Esophagus muscularis mucosa (tissue), 4 donors: ENCODE measurements around the gene PPIF. TPM values are rescaled to one million over a fixed set of nuclear protein-coding genes. Genes with fewer than 3 reads are reported as not detected.

ENCODE experiments used
- DNase-seq: peaks from one replicate; pipeline ENCODE4 v3.0.0-alpha.2; 2017; ENCODE audit errors: extremely low spot score
- H3K27ac ChIP-seq, 4 donors: fragments of 200-600 bp; sonication (generic); replicated peaks in 1 of 4; 1 replicate in 3 of 4; 2 replicates in 1 of 4; pipeline ENCODE4 v1.5.1; 2016 to 2019; ENCODE audit warnings: mild to moderate bottlenecking in 1 of 4
- H3K27me3 ChIP-seq, 4 donors: fragments of 200-600 bp; sonication (generic); one replicate each; pipeline versions ENCODE4 v1.5.1 to v1.6.0; 2016 to 2019
- H3K36me3 ChIP-seq, 4 donors: fragments of 200-600 bp; sonication (generic); one replicate each; pipeline ENCODE4 v1.5.1; 2016 to 2019
- H3K4me1 ChIP-seq, 4 donors: fragments of 200-600 bp; sonication (generic); one replicate each; pipeline ENCODE4 v1.5.1; 2016 to 2019
- H3K4me3 ChIP-seq, 4 donors: fragments of 200-600 bp; sonication (generic); 1 replicate in 2 of 4; 2 replicates in 2 of 4; pipeline ENCODE4 v1.5.1; 2016 to 2019; ENCODE audit warnings: mild to moderate bottlenecking in 4 of 4, moderate library complexity in 1 of 4
- H3K9me3 ChIP-seq, 4 donors: fragments of 200-600 bp; sonication (generic); 1 replicate in 3 of 4; 2 replicates in 1 of 4; pipeline ENCODE4 v1.5.1; 2016 to 2019
- EP300 ChIP-seq: sonication (generic); formaldehyde crosslinking; IDR thresholded peaks from one replicate; pipeline ENCODE4 v1.6.1; 2017; ENCODE audit warnings: antibody characterized with exemption
- POLR2A ChIP-seq: fragments of 450-650 bp; IDR thresholded peaks from one replicate; pipeline ENCODE4 v1.6.1; 2017; ENCODE audit warnings: antibody characterized with exemption, moderate library complexity, mild to moderate bottlenecking, low read depth
- POLR2AphosphoS5 ChIP-seq, 2 donors: sonication (generic); formaldehyde crosslinking; IDR thresholded peaks; one replicate each; pipeline ENCODE4 v1.6.1; 2017; ENCODE audit warnings: antibody characterized with exemption in 2 of 2
- WGBS: methylation state at CpG from one replicate; pipeline ENCODE4 v1.1.5; 2018; 5-methylcytosine and 5-hydroxymethylcytosine counted together
- intact Hi-C: fragments of 100-400 bp; cut with DNase I; formaldehyde crosslinking; loops from one replicate; pipeline ENCODE4 v1.15.1; 2023
- total RNA-seq, 4 donors: library from RNA; depleted of rRNA; stranded (reverse); fragments of >200 nt; gene quantifications; one replicate each; pipeline versions ENCODE4 v1.1.0 to v1.2.1, GENCODE V29; 2016
- TF ChIP-seq, protein P1 (sequence below), 3 experiments: fragments of 200-600 bp in 2 of 3; fragments of 450-650 bp in 1 of 3; sonication (generic) in 2 of 3; IDR thresholded peaks; one replicate each; pipeline ENCODE4 v1.5.1; 2017 to 2019; ENCODE audit warnings: antibody characterized with exemption in 3 of 3, mild to moderate bottlenecking in 2 of 3, moderate library complexity in 1 of 3

PPIF gene
- total RNA-seq, 4 donors from 2014 or later = 19.5 to 42.2 (median 24.4) TPM

DNA sequence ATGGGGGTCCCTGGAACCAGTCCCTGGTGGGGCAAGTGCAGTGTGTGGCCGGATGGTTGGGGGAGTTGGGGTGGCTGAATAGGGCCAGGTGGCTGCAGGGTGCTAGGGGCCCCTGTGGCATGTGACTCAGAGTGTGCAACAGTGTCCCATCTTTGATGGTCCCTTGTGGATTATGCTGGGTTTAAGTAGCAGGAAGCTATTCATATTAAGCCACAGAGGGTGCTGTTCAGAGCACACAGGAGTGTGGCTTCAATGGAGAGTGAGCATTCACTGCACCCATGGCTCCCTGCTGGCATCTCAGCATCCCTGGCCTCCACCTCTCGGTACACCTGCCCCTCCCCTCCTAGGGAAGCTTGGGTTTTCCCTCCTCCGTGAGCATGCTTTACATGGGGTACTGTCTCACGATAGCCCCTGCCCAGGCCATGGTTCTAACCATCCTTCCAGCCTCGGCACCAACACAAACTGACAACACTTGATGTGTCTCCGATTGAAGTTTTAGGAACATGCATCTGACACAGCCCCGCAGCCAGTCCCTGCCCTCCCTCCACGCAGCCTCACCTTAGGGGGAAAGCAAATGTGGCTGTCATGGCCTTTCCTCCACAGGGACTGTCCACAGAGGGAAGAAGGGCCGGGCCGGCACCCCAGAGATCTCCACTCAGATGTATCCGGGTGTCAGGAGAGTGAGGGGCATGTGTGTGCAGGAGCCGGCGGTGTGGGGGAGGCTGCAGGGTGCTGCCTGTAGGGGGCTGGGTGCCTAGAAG lies 30.4 kb upstream of the PPIF start:
- H3K27ac ChIP-seq = no peak overlapping the region

GRCh38 chr10:79318369-79318768 lies 28.9 kb upstream of the PPIF start:
- Histone ChIP-seq H3K36me3 (peaks cover 5 to 27% (median 18%) of the 10 kb centered on the region in 4 donors), H3K27me3 (no peaks in the 10 kb centered on the region), H3K27ac (no peak overlapping the region), H3K4me1 (peaks cover 8 to 19% (median 18%) of the 10 kb centered on the region in 4 donors), H3K9me3 (no peaks in the 10 kb centered on the region), H3K4me3 (no peak overlapping the region)
- no peak for DNase-seq
- intact Hi-C loops = no loop called here
- WGBS = 95% methylated on average over 5 of the region's 5 CpGs
- TF ChIP-seq POLR2AphosphoS5 (IDR thresholded peaks at IDR 0.05) = no peak
- no peak for TF ChIP-seq POLR2A
- no peak for TF ChIP-seq EP300
- TF ChIP-seq, protein P1, sequence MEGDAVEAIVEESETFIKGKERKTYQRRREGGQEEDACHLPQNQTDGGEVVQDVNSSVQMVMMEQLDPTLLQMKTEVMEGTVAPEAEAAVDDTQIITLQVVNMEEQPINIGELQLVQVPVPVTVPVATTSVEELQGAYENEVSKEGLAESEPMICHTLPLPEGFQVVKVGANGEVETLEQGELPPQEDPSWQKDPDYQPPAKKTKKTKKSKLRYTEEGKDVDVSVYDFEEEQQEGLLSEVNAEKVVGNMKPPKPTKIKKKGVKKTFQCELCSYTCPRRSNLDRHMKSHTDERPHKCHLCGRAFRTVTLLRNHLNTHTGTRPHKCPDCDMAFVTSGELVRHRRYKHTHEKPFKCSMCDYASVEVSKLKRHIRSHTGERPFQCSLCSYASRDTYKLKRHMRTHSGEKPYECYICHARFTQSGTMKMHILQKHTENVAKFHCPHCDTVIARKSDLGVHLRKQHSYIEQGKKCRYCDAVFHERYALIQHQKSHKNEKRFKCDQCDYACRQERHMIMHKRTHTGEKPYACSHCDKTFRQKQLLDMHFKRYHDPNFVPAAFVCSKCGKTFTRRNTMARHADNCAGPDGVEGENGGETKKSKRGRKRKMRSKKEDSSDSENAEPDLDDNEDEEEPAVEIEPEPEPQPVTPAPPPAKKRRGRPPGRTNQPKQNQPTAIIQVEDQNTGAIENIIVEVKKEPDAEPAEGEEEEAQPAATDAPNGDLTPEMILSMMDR (IDR thresholded peaks at IDR 0.05) = no peak

More for the DNA sequence above, 30.4 kb upstream of the PPIF start:
- Histone ChIP-seq H3K4me1 (peaks cover 8 to 19% (median 18%) of the 10 kb centered on the region in 4 donors), H3K9me3 (no peaks in the 10 kb centered on the region), H3K4me3 (no peak overlapping the region), H3K27me3 (no peaks in the 10 kb centered on the region), H3K36me3 (peaks cover 17 to 42% (median 33%) of the 10 kb centered on the region in 4 donors)
- TF ChIP-seq EP300 = no peak
- no peak for TF ChIP-seq POLR2A
- no peak for TF ChIP-seq POLR2AphosphoS5 (IDR thresholded peaks at IDR 0.05)
- TF ChIP-seq, protein P1 (IDR thresholded peaks at IDR 0.05) = no peak
- DNase-seq = no peak
- 46% methylated on average over 10 of the region's 13 CpGs for WGBS
- intact Hi-C loops = no loop called here

GRCh38 chr10:79319115-79319771 lies 28.0 kb upstream of the PPIF start:
- no peak for TF ChIP-seq POLR2AphosphoS5 (IDR thresholded peaks at IDR 0.05)
- TF ChIP-seq, protein P1 (IDR thresholded peaks at IDR 0.05) = no peak
- no peak for TF ChIP-seq POLR2A
- no peak for DNase-seq
- no peaks in the 10 kb centered on the region for H3K9me3 ChIP-seq
- 83% methylated on average over 11 of the region's 11 CpGs for WGBS
- H3K4me3 ChIP-seq = no peak overlapping the region
- H3K27ac ChIP-seq = no peak overlapping the region
- peaks cover 0 to 18% (median 9%) of the 10 kb centered on the region in 4 donors for H3K36me3 ChIP-seq
- no peaks in the 10 kb centered on the region for H3K27me3 ChIP-seq
- intact Hi-C loops = no loop called here
- peaks cover 8 to 19% (median 18%) of the 10 kb centered on the region in 4 donors for H3K4me1 ChIP-seq

- Histone ChIP-seq H3K36me3 (peaks cover 0 to 7% (median 2%) of the 10 kb centered on the region in 4 donors), H3K9me3 (no peaks in the 10 kb centered on the region), H3K27me3 (no peaks in the 10 kb centered on the region), H3K27ac (no peak overlapping the region), H3K4me1 (peaks cover 8 to 19% (median 18%) of the 10 kb centered on the region in 4 donors), H3K4me3 (no peak overlapping the region)
- TF ChIP-seq POLR2A = no peak
- TF ChIP-seq EP300 = no peak
- TF ChIP-seq, protein P1 (IDR thresholded peaks at IDR 0.05) = no peak
- no peak for TF ChIP-seq POLR2AphosphoS5 (IDR thresholded peaks at IDR 0.05)
- DNase-seq = no peak
- intact Hi-C loops = no loop called here
- WGBS = 95% methylated on average over 2 of the region's 2 CpGs
Measured at GRCh38 chr10:79320316-79320715, 27.0 kb upstream of the PPIF start.
